Motor neuron (in vitro differentiated cells): ENCODE results near the gene CLEC16A. TPM values are rescaled to one million over a fixed set of nuclear protein-coding genes. Genes with fewer than 3 reads are reported as not detected.
A peak's percentile ranks its signal among the peaks of the same experiment; 100 is the strongest.
"Not testable (repeated sequence)": the region's sequence is repeated elsewhere in the genome, so short reads cannot be mapped to it uniquely, and the experiment has no call there.

Source experiments
- ATAC-seq, 8 experiments: fragments of 200-7000 bp; cut with Tn5 transposase; replicated peaks in 6 of 8; 2 replicates each; pipeline ENCODE4 v1.8.0; 2021; ENCODE audit warnings: mild to moderate bottlenecking in 8 of 8, moderate library complexity in 8 of 8
- H3K27ac ChIP-seq, 2 donors: fragments of 250-450 bp; sonication (Bioruptor Pico); 2 replicates each; pipeline ENCODE4 v1.9.0; 2021; ENCODE audit warnings: antibody characterized with exemption in 2 of 2, mild to moderate bottlenecking in 2 of 2, moderate library complexity in 1 of 2
- H3K4me1 ChIP-seq, 2 donors: fragments of 250-450 bp; sonication (Bioruptor Pico); replicated peaks in 1 of 2; 2 replicates each; pipeline ENCODE4 v1.6.1; 2021; ENCODE audit warnings: antibody characterized with exemption in 2 of 2, mild to moderate bottlenecking in 2 of 2, moderate library complexity in 1 of 2
- H3K4me3 ChIP-seq, 5 donors: fragments of 250-450 bp; sonication (Bioruptor Pico); 2 replicates each; pipeline ENCODE4 v1.9.0; 2021; ENCODE audit warnings: antibody characterized with exemption in 5 of 5, mild to moderate bottlenecking in 5 of 5, moderate library complexity in 4 of 5
- WGBS, 10 experiments: fragments of 450-650 bp; shearing (Covaris generic); methylation state at CpG; one replicate each; pipeline ENCODE4 v1.0.0; 2022; 5-methylcytosine and 5-hydroxymethylcytosine counted together
- in situ Hi-C, 9 experiments: fragments of 400-800 bp; cut with MboI; loops; one replicate each; pipeline ENCODE4 v1.15.0; 2021; ENCODE audit warnings: low sequenced_read_pairs in 9 of 9, low pct_unique_long_range_greater_than_20kb in 2 of 9; ENCODE audit not compliant: unreplicated experiment in 9 of 9
- total RNA-seq, 8 experiments: library from RNA; unstranded; fragments of 300-600 nt; gene quantifications; 2 replicates each; pipeline versions ENCODE4 v1.2.3 to v1.2.4, GENCODE V29; 2022

The CLEC16A gene
- total RNA-seq, 8 experiments from 2014 or later: 13.4 to 75.0 (median 17.2) TPM

DNA sequence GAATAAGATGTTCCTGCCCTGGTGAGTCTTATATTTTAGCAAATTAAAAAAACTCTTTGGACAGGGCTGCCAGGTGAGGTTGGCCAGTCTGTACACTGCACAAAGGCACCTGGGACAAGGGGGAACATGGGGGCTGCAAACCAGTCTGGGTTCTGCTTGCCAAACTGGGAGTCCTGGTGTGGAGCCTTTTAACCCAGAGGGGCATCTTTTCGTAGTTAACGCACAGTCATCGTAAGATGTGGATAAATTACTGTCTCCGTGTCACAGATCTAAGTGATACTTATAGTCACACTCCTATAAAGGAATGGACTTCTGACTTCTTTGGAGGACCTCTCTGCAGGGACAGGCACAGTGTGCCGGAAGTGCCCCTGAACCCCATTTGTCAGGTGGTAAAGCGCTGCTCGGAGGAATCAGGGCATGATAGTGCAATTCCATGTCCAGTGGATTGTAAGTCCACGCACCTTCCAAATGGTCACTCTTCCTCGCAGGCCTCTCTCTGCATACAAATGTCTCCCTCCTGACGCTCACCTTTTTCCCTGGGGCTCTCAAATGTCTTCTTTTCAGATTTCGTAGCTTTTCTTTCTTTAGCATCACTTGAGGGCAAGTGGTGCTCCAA, 16.8 kb upstream of the CLEC16A start:
- H3K4me3 ChIP-seq: no peak overlapping the region
- in situ Hi-C loops: no loop called here
- H3K27ac ChIP-seq: no peak overlapping the region
- 67 to 100% (median 96%) methylated on average over 1 to 5 of the region's 11 CpGs; no CpG with 5 or more reads in 3 of the 10 experiments for WGBS, 10 experiments
- no peak for ATAC-seq
- no peaks in the 10 kb centered on the region for H3K4me1 ChIP-seq

DNA sequence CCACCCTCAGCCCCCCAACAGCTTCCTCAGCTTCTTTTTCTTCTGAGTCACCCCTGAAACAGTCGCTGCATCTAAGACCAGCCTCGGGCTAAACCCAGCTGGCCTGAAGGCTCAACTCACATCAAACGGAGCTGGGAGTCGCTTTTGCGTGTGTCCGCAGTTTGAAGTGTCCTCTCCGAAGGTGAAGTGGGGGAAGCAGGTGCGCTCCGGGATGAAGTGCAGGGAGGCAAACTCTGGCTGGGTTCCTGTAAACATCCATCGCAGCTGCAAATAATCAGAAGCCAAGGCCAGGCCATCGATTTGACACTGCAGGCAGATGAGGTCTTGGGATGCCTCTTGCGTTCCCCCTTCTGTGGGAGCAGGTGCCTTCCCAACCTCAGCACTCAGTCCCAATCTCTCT, 15.3 kb upstream of the CLEC16A start:
- ATAC-seq, H3K4me1 ChIP-seq, in situ Hi-C loops, H3K4me3 ChIP-seq, H3K27ac ChIP-seq: not testable (repeated sequence)
- 77 to 93% (median 80%) methylated on average over 2 to 7 of the region's 12 CpGs; no CpG with 5 or more reads in 5 of the 10 experiments for WGBS, 10 experiments

DNA sequence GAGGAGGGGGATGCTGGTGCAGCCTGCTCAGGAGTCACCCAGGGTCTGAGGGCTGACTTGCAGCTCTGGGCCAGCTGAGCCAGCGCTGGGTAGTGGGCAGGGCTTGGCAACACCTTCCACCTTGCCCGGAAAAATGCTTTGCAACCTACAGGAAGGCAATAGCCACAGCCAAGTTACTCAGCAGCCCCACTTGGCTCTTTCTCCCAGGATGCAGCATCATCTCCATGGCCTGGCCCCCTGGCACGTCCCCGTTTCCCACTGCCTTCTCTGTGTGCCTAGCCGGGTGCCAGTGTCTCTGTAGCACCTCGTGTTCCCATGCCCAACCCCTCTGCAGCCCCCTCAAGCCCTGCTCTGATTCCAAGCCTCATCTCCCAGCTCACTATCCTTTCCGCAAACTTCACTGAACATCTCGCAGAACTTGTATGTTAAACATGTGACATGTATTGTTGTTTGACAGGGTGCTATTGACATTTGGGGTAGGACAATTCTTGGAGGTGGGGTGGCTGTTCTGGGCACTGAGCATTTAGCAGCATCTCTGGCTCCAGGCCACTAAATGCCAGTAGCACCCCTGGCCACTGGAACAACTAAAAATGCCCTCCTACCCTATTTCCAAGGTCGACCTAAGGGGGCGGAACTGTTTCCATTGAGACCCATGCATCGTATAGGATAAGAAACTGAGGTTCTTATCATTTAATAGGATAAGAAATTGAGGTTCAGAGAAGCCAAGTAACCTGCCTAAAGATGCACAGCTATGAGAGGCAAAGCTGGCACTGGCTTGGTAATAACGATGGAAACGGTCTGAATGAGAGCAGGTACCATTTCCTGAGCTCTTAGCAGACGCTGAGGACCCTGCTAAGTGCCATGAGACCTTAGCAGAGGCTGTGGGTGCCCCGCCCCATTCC, 14.3 kb upstream of the CLEC16A start:
- 47 to 93% (median 83%) methylated on average over 2 to 7 of the region's 15 CpGs; no CpG with 5 or more reads in 1 of the 10 experiments for WGBS, 10 experiments
- Histone ChIP-seq H3K4me3 (no peak overlapping the region), H3K27ac (no peak overlapping the region), H3K4me1 (no peaks in the 10 kb centered on the region)
- in situ Hi-C loops: no loop called here
- ATAC-seq: no peak

- in situ Hi-C loops: no loop called here
- no peaks in the 10 kb centered on the region for H3K4me1 ChIP-seq
- WGBS, 10 experiments: 86 to 90% methylated on average over 1 to 2 of the region's 2 CpGs; no CpG with 5 or more reads in 8 of the 10 experiments
- ATAC-seq: peak in 1 of 8 experiments; percentile 22
- H3K4me3 ChIP-seq: no peak overlapping the region
- no peak overlapping the region for H3K27ac ChIP-seq
Observed at GRCh38 chr16:10930755-10931093, 13.6 kb upstream of the CLEC16A start.

DNA sequence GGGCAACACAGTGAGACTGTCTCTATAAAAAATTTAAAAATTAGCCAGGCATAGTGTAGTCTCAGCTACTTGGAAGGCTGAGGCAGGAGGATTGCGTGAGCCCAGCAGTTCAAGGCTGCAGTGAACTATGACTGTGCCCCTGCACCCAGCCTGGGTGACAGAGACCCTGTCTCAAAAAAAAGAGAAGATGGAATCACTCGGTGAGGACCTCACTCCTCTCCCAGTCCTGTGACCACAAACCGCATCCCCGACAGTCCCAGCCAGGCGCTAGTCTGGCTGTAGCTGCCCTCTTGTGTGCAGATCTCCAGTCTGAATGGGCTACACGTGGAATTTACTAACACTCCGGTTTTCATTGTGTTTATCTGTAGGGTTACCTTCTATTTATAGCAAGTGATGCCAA, 13.2 kb upstream of the CLEC16A start:
- in situ Hi-C loops: no loop called here
- Histone ChIP-seq H3K4me3 (no peak overlapping the region), H3K4me1 (no peaks in the 10 kb centered on the region), H3K27ac (no peak overlapping the region)
- WGBS, 10 experiments: 60 to 100% (median 91%) methylated on average over 1 to 7 of the region's 7 CpGs; no CpG with 5 or more reads in 2 of the 10 experiments
- no peak for ATAC-seq

DNA sequence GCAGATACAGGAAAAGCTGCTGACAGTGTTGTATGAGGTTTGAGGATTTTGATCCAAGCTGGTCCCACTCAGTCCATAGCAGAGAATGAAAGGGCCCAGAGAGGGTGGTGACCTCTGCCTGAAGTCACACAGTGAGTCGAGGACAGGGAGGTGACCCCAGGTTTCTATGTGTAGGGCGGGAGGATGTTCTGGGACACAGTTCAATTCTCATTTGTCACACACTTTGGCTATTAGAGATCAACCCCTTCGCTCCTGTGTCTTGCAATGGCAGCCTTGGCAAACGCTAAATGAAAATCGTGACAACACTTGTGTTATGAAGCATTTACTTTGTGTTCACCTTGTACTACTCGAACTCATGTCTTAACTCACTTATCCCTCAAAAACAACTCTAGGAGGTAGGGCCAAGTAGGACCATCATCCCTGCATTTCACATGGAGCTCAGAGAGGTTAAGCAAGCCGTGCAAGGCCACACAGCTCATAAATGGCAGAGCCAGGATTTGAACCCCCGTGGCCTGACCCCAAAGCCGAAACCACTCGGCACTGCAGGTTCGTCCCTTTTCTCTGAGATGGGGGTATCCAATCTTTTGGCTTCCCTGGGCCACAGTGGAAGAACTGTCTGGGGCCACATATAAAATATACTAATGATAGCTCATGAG, 12.3 kb upstream of the CLEC16A start:
- 75 to 96% (median 92%) methylated on average over 3 to 10 of the region's 11 CpGs; no CpG with 5 or more reads in 1 of the 10 experiments for WGBS, 10 experiments
- no peak for ATAC-seq
- in situ Hi-C loops: no loop called here
- no peak overlapping the region for H3K4me3 ChIP-seq
- peaks cover 3% of the 10 kb centered on the region in 2 donors for H3K4me1 ChIP-seq
- no peak overlapping the region for H3K27ac ChIP-seq

GRCh38 chr16:10932959-10933710, 11.2 kb upstream of the CLEC16A start:
- no peak for ATAC-seq
- H3K27ac ChIP-seq: no peak overlapping the region
- no peak overlapping the region for H3K4me3 ChIP-seq
- in situ Hi-C loops: no loop called here
- 69 to 100% (median 92%) methylated on average over 1 to 8 of the region's 11 CpGs; no CpG with 5 or more reads in 2 of the 10 experiments for WGBS, 10 experiments
- H3K4me1 ChIP-seq: peaks cover 7 to 13% of the 10 kb centered on the region in 2 donors

GRCh38 chr16:10933865-10934264, 10.5 kb upstream of the CLEC16A start:
- Histone ChIP-seq H3K27ac (no peak overlapping the region), H3K4me1 (peaks cover 14 to 17% of the 10 kb centered on the region in 2 donors), H3K4me3 (no peak overlapping the region)
- ATAC-seq: no peak
- 59 to 89% (median 87%) methylated on average over 2 to 7 of the region's 8 CpGs; no CpG with 5 or more reads in 3 of the 10 experiments for WGBS, 10 experiments
- in situ Hi-C loops: no loop called here

- in situ Hi-C loops: no loop called here
- no peak overlapping the region for H3K4me3 ChIP-seq
- 80 to 100% (median 96%) methylated on average over 1 to 7 of the region's 13 CpGs; no CpG with 5 or more reads in 2 of the 10 experiments for WGBS, 10 experiments
- no peak for ATAC-seq
- H3K4me1 ChIP-seq: peaks cover 19 to 23% of the 10 kb centered on the region in 2 donors
- H3K27ac ChIP-seq: no peak overlapping the region
Observed at GRCh38 chr16:10934325-10935107, 9.8 kb upstream of the CLEC16A start.

DNA sequence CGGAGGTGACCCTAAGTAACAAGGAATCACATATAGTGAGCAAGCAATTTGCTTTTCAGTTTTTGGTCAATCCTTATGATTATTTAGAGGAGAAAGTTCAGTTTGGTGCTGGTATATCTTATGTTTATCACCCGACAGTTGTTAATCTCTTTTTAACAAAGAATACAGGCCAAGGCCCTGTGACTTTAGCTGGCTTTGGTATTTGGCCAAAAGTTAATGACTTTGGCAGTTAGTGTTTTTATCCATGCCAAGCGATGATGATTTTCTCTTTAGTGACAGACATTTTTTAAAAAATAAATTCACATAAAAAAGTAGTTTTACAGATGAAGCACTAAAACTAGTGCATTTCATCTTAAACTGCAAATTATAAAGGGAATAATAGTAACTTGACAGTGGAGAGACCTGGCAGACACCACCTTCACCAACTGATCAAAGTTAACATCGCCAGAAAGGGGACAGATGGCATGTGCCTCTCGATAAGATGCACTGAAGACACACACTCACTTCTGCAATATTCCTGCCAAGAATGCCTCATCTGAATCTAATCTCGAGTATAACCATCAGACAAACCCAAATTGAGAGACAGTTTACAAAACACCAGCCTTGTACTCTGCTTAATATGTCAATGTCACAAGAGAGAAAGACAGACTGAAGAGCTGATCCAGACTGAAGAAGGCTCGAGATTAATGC, 9.0 kb upstream of the CLEC16A start:
- ATAC-seq: no peak
- in situ Hi-C loops: no loop called here
- H3K27ac ChIP-seq: no peak overlapping the region
- WGBS, 10 experiments: 14 to 95% (median 82%) methylated on average over 3 to 7 of the region's 7 CpGs
- H3K4me3 ChIP-seq: no peak overlapping the region
- H3K4me1 ChIP-seq: peaks cover 28 to 32% of the 10 kb centered on the region in 2 donors

DNA sequence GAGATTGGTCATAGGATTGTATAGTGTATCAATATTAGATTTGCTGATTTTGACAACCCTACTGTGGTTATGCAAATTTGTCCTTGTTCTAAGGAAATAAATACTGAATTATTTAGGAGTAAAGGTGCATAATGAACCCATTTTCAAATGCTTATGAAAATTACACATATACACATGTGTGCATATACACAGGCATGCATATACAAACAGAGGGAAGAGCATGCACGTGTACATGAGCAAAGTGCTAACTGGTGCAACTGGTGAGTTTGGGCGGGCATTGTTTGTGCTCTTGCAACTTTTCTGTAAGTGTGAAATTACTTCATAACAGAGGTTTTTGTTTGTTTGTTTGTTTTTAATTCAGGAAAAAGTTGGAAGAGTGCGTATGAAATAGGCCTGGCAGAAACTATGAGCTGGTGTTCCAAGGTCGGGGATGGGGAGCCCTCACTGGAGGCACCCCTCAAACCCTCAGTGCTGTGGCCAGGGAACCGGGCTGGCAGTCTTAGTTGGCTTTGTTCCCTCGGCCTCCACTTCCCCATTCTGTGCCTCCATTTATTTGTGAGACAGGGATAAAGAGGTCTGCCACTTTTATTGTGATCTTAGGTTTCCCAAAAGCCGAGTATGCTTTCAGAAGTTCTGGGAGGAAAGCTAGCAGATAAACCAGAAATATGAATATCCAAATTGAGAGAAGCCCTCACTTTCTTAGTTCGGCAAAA, 7.9 kb upstream of the CLEC16A start:
- H3K27ac ChIP-seq: no peak overlapping the region
- WGBS, 10 experiments: 22 to 100% (median 90%) methylated on average over 1 to 6 of the region's 8 CpGs; no CpG with 5 or more reads in 1 of the 10 experiments
- in situ Hi-C loops: no loop called here
- H3K4me1 ChIP-seq: peaks cover 33 to 37% of the 10 kb centered on the region in 2 donors
- peak in 2 of 8 experiments; percentile 10 to 77 for ATAC-seq
- H3K4me3 ChIP-seq: no peak overlapping the region
